ENCODE measurements around the gene SLC6A17.

DNA sequence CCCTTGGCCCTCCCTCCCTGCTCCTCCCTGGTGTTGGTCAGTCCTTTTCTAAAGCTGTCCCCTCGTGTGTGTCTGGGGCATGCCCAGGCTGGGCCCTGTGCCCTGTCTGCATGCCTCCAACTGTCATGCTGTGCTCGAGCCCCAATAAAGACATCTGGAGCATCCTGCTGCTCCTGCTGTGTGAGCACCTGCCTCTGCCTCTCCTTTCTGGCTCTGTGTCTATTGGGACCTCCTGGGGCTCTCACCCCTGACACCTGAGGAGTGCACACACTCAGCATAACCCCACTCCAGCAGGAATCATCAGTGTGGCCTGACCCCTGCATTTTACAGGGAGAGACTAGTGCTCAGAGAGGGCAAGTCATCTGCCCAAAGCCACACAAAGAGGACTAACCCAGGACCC, 83.6 kb downstream of the SLC6A17 start:
- no peak for TF ChIP-seq POLR2AphosphoS5 (IDR thresholded peaks at IDR 0.05; ENCODE audit: borderline replicate concordance, low read depth, low read length)
- no peak for TF ChIP-seq EZH2 (IDR thresholded peaks at IDR 0.05)

Data from SK-N-MC (cell line).